ENCODE measurements around the gene NUP88. TPM values are rescaled to one million over a fixed set of nuclear protein-coding genes. Genes with fewer than 3 reads are reported as not detected.

NUP88 gene
- total and polyA plus RNA-seq, 10 of the 15 experiments (the other 5 are each of a cell fraction or from before 2014, with no cell fraction given): 110 to 244 (median 188) TPM

- Histone ChIP-seq H3K9me3 (replicated peaks; ENCODE audit: control insufficient read depth, insufficient read depth, low read length) (no peaks in the 10 kb centered on the region), H4K20me1 (ENCODE audit: control insufficient read depth, insufficient read depth) (no peaks in the 10 kb centered on the region; the same call in 1 of the 2 replicates), H2AFZ (ENCODE audit: control insufficient read depth, low read depth, low read length) (no peak overlapping the region), H3K9ac (ENCODE audit: control insufficient read depth, insufficient read depth, low read length) (no peak overlapping the region), H3K4me3 (no peak overlapping the region), H3K79me2 (ENCODE audit: control insufficient read depth, insufficient read depth, low read length) (peaks cover 16% of the 10 kb centered on the region), H3K27ac (ENCODE audit: control insufficient read depth, insufficient read depth) (no peak overlapping the region), H3K4me1 (ENCODE audit: control insufficient read depth, insufficient read depth, low read length) (peaks cover 4% of the 10 kb centered on the region; the same call in 1 of the 2 replicates), H3K27me3 (replicated peaks in 1 of 2; ENCODE audit: control insufficient read depth in 2 of 2, insufficient read depth in 2 of 2, low read length in 1 of 2) (no peaks in the 10 kb centered on the region), H3K36me3 (ENCODE audit: control insufficient read depth in 2 of 2, insufficient read depth in 2 of 2, low read length in 1 of 2) (peaks cover 7 to 21% of the 10 kb centered on the region in 2 experiments), H3K4me2 (ENCODE audit: control insufficient read depth, insufficient read depth) (no peak overlapping the region)
- ChIA-PET RAD21 (ENCODE audit: unreplicated experiment) (no interaction called here), CTCF (interaction anchor here (0.7 to 2.2 kb wide), 2 partner anchors 14 to 41 kb away, joined by 4 to 7 read pairs; partner anchors contain the start of gene C1QBP), SMC1A (ENCODE audit: uncharacterized antibody, unreplicated experiment) (no interaction called here), POLR2A (no interaction called here)
- no peak for ATAC-seq
- in situ Hi-C loops (cut with MboI) (no loop called here), intact Hi-C loops (cut with micrococcal nuclease; ENCODE audit: unreplicated experiment) (no loop called here)
- no TSS peak for BruUV-seq (replicated peaks)
- 97% methylated on average over 3 of the region's 3 CpGs for WGBS (ENCODE audit: insufficient coverage, insufficient replicate concordance, low lambda C conversion rate, missing lambda C conversion rate)
- FAIRE-seq: no peak
- no peak for DNase-seq (ENCODE audit: low read depth, low spot score)
- no peak for TF ChIP-seq ZBTB4 (CRISPR knock-in tag; IDR thresholded peaks at IDR 0.05)
- no peak for TF ChIP-seq SUPT20H (IDR thresholded peaks at IDR 0.05; ENCODE audit: borderline replicate concordance, control insufficient read depth, low read depth, low read length)
- TF ChIP-seq FOXK2 (IDR thresholded peaks at IDR 0.05): no peak
- no peak for TF ChIP-seq RB1 (IDR thresholded peaks at IDR 0.05; ENCODE audit: borderline replicate concordance)
- TF ChIP-seq EP300 (IDR thresholded peaks at IDR 0.05; ENCODE audit: borderline replicate concordance in 1 of 2, control insufficient read depth in 1 of 2, low read depth in 2 of 2, low read length in 2 of 2): no peak
- TF ChIP-seq ZBTB33 (IDR thresholded peaks at IDR 0.05): no peak
- no peak for TF ChIP-seq BHLHE40 (IDR thresholded peaks at IDR 0.05; ENCODE audit: borderline replicate concordance in 1 of 2, low read depth in 2 of 2, low read length in 1 of 2)
- TF ChIP-seq ATF2 (IDR thresholded peaks at IDR 0.05; ENCODE audit: low read length): no peak
- TF ChIP-seq MXI1 (IDR thresholded peaks at IDR 0.05; ENCODE audit: low read depth, low read length): no peak
- no peak for TF ChIP-seq SKIL (IDR thresholded peaks at IDR 0.05; ENCODE audit: low read depth, poor library complexity, severe bottlenecking)
Observed at GRCh38 chr17:5425826-5426225, 6.4 kb upstream of the NUP88 start.

Data from GM12878 (cell line).